Subcutaneous abdominal adipose tissue (tissue), 5 donors: ENCODE results near the gene CNIH1.
A peak's percentile ranks its signal among the peaks of the same experiment; 100 is the strongest.
"Not testable (repeated sequence)": the region's sequence is repeated elsewhere in the genome, so short reads cannot be mapped to it uniquely, and the experiment has no call there.

ENCODE experiments used
- H3K27ac ChIP-seq: one replicate; pipeline ENCODE4 v1.7.0; 2013; ENCODE audit warnings: low read depth, mild to moderate bottlenecking, inconsistent platforms, low read length, moderate library complexity
- H3K27me3 ChIP-seq, 5 donors: one replicate each; pipeline ENCODE4 v1.7.0; 2013; ENCODE audit warnings: low read length in 5 of 5, inconsistent platforms in 1 of 5; ENCODE audit not compliant: control insufficient read depth in 5 of 5, insufficient read depth in 4 of 5
- H3K36me3 ChIP-seq, 5 donors: one replicate each; pipeline ENCODE4 v1.7.0; 2013; ENCODE audit warnings: low read length in 5 of 5; ENCODE audit not compliant: control insufficient read depth in 5 of 5, insufficient read depth in 5 of 5
- H3K4me1 ChIP-seq, 5 donors: one replicate each; pipeline ENCODE4 v1.7.0; 2013; ENCODE audit warnings: low read length in 5 of 5, mild to moderate bottlenecking in 3 of 5, moderate library complexity in 1 of 5; ENCODE audit not compliant: control insufficient read depth in 5 of 5, insufficient read depth in 5 of 5
- H3K4me3 ChIP-seq, 5 donors: one replicate each; pipeline ENCODE4 v1.7.0; 2013; ENCODE audit warnings: low read length in 5 of 5, low read depth in 1 of 5
- H3K9ac ChIP-seq, 5 donors: one replicate each; pipeline ENCODE4 v1.7.0; 2013; ENCODE audit warnings: low read length in 5 of 5, mild to moderate bottlenecking in 4 of 5, moderate library complexity in 3 of 5
- H3K9me3 ChIP-seq, 5 donors: one replicate each; pipeline ENCODE4 v1.7.0; 2013; ENCODE audit warnings: low read length in 5 of 5; ENCODE audit not compliant: control insufficient read depth in 5 of 5
- donor health status: healthy.
- donor health status: healthy.
- donor health status: healthy.
- donor health status: healthy.
- donor health status: healthy.

Gene CNIH1

GRCh38 chr14:54440037-54440436 is 1.1 kb downstream of the CNIH1 start:
- Histone ChIP-seq H3K27me3 (peaks cover 0 to 4% (median 0%) of the 10 kb centered on the region in 5 donors), H3K4me3 (peak overlapping the region; percentile 71 to 82 (median 76)), H3K27ac (peak overlapping the region; percentile 68), H3K36me3 (peaks cover 0 to 2% (median 0%) of the 10 kb centered on the region in 5 donors), H3K9ac (peak overlapping the region in 4 of 5 donors; percentile 69 to 91 (median 82)), H3K9me3 (no peaks in the 10 kb centered on the region), H3K4me1 (peaks cover 2 to 16% (median 15%) of the 10 kb centered on the region in 5 donors)

- Histone ChIP-seq H3K4me3 (no peak overlapping the region), H3K36me3 (peaks cover 0 to 2% (median 0%) of the 10 kb centered on the region in 5 donors), H3K27me3 (no peaks in the 10 kb centered on the region), H3K27ac (no peak overlapping the region), H3K9ac (no peak overlapping the region), H3K4me1 (peaks cover 2 to 16% (median 15%) of the 10 kb centered on the region in 5 donors), H3K9me3 (no peaks in the 10 kb centered on the region)
Measured at GRCh38 chr14:54438703-54439102, 2.5 kb downstream of the CNIH1 start.

DNA sequence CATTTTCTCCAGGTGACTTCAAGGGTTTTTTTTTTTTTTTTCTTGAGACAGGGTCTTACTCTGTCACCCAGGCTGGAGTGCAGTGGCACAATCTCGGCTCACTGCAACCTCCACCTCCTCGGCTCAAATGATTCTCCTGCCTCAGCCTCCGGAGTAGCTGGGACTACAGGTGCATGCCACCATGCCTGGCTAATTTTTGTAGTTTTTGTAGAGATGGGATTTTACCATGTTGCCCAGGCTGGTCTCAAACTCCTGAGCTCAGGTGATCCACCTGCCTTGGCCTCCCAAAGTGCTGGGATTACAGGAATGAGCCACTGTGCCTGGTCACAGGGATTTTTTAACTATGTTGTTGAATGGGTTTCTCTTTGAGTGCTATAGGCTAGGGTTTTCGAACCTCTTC is 3.2 kb downstream of the CNIH1 start:
- H3K27me3 ChIP-seq, H3K36me3 ChIP-seq, H3K27ac ChIP-seq, H3K9ac ChIP-seq, H3K4me3 ChIP-seq, H3K9me3 ChIP-seq: not testable (repeated sequence)
- H3K4me1 ChIP-seq = peaks cover 2 to 16% (median 15%) of the 10 kb centered on the region in 5 donors

DNA sequence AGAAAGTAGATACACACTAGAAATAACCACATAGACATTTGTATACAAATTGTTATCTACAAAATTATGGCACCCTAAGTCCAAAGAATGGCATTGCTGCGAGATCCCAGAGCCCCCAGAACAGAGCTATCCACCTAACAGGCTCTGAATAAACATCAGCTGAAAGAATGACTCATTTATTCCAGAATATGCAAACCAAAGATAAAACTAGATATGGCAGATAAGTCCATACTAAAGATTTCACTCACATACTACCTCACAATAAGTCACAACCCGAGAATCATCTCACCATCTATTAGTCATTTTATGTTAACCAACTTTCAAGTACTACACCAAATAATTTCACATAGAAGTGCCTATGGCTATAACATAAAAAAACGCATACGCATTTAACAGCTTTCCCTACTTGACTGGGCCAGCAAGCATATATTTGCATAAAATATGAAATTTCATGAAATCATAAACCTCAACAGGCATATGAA is 5.6 kb downstream of the CNIH1 start:
- peaks cover 0 to 9% (median 9%) of the 10 kb centered on the region in 5 donors for H3K4me1 ChIP-seq
- no peaks in the 10 kb centered on the region for H3K27me3 ChIP-seq
- peaks cover 0 to 10% (median 4%) of the 10 kb centered on the region in 5 donors for H3K36me3 ChIP-seq
- no peaks in the 10 kb centered on the region for H3K9me3 ChIP-seq
- H3K4me3 ChIP-seq = no peak overlapping the region
- no peak overlapping the region for H3K27ac ChIP-seq
- no peak overlapping the region for H3K9ac ChIP-seq

DNA sequence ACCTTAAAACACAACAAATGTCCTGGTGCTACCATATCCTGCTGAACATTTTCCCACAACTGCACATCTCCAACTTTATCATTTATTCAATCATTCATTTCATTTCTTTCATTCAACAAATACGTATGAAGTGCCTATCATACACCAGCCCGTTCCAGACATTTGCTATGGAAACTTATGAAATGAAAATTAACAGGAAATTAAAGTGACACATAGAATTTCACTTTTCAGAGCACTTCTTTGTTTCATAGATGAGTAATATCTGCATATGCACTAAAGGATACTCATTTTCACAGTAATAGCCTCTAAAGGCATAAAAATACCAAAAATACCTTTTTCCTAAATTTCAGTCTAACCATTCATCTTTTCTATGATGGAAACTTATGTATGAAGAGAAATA is 12.6 kb downstream of the CNIH1 start:
- Histone ChIP-seq H3K27ac (no peak overlapping the region), H3K4me1 (no peaks in the 10 kb centered on the region), H3K36me3 (peaks cover 37 to 60% (median 46%) of the 10 kb centered on the region in 5 donors), H3K9me3 (no peaks in the 10 kb centered on the region), H3K4me3 (no peak overlapping the region), H3K9ac (no peak overlapping the region), H3K27me3 (no peaks in the 10 kb centered on the region)

DNA sequence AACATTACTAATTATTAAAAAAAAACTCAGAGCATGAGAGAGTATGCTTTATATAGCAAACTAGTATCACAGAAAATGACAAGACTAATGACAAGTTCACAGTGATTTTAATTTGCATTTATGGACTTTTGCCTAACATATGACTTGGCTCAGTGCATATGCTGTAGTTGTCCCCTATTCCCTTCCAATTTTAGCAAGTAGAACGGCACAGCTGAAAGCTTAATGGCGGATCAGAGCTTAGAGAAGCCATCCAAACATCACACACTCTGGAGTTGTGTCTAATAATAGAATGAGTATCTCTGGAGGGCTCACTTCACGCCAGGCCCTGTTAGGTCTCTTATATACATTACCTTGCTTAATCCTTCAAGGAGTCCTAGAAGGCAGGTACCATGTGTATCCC is 13.3 kb downstream of the CNIH1 start:
- Histone ChIP-seq H3K27me3 (no peaks in the 10 kb centered on the region), H3K4me1 (no peaks in the 10 kb centered on the region), H3K36me3 (peaks cover 37 to 60% (median 46%) of the 10 kb centered on the region in 5 donors), H3K9me3 (no peaks in the 10 kb centered on the region), H3K27ac (no peak overlapping the region), H3K9ac (no peak overlapping the region), H3K4me3 (no peak overlapping the region)

DNA sequence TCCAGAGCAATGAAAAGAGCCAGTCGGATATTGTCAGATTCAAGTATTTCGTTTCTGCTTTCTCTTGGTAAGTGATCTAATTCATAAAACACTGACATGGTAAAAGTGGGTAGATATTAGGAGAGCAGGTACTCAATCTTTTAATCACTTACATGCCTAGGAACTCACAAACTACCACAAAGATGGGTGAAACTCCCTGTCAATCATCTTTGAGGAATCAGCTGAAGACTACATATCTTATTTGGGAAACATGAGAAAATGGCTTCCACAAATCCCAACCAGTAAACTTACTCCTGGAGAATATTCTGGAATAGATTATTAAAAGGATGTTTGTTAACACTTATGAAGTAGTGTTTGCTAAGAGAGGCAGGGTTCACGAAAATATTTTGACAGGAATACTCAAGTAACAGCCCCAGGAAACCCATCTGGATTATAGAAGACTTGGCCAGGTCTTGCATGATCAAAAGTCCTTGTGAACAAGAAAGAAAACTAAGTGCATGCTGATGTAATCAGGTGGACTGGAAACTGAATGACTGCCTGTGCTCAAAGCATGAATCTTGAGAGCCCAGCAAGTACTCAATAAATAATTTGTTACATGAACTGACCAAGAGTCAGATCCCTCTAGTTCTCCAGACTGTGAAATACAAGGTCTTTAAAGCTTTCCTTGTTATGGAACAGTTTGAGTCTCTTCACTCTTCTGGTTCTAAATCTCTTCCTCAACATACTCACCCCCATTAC is 15.5 kb downstream of the CNIH1 start:
- no peak overlapping the region for H3K27ac ChIP-seq
- H3K9ac ChIP-seq = no peak overlapping the region
- no peak overlapping the region for H3K4me3 ChIP-seq
- H3K4me1 ChIP-seq = no peaks in the 10 kb centered on the region
- no peaks in the 10 kb centered on the region for H3K27me3 ChIP-seq
- H3K9me3 ChIP-seq = no peaks in the 10 kb centered on the region
- H3K36me3 ChIP-seq = peaks cover 35 to 50% (median 44%) of the 10 kb centered on the region in 5 donors

- H3K9ac ChIP-seq = no peak overlapping the region
- H3K27me3 ChIP-seq = no peaks in the 10 kb centered on the region
- H3K4me1 ChIP-seq = no peaks in the 10 kb centered on the region
- peaks cover 32 to 50% (median 38%) of the 10 kb centered on the region in 5 donors for H3K36me3 ChIP-seq
- H3K9me3 ChIP-seq = no peaks in the 10 kb centered on the region
- no peak overlapping the region for H3K27ac ChIP-seq
- H3K4me3 ChIP-seq = no peak overlapping the region
Measured at GRCh38 chr14:54425068-54425467, 16.1 kb downstream of the CNIH1 start.

DNA sequence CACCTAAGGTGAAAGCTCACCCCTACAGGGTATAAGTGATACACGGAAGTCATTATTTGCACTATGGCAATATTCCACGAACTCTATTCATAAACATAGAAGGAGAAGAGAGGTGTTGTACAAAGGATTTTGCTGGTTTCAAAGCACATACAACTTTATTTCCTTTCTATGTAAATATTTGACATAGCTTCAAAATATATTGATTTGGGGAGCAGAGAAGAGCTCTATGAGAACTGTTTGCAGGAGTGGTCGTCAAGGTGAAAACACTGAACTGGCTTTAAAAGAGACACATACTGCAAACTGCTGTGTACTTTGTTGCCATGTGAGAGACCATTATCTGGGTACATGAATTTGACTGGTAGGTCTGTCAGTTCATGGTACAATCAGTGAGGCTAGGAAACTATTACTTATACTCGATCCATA is 16.7 kb downstream of the CNIH1 start:
- no peaks in the 10 kb centered on the region for H3K4me1 ChIP-seq
- H3K9me3 ChIP-seq = no peaks in the 10 kb centered on the region
- H3K36me3 ChIP-seq = peaks cover 26 to 50% (median 33%) of the 10 kb centered on the region in 5 donors
- no peak overlapping the region for H3K4me3 ChIP-seq
- no peaks in the 10 kb centered on the region for H3K27me3 ChIP-seq
- H3K9ac ChIP-seq = no peak overlapping the region
- no peak overlapping the region for H3K27ac ChIP-seq

DNA sequence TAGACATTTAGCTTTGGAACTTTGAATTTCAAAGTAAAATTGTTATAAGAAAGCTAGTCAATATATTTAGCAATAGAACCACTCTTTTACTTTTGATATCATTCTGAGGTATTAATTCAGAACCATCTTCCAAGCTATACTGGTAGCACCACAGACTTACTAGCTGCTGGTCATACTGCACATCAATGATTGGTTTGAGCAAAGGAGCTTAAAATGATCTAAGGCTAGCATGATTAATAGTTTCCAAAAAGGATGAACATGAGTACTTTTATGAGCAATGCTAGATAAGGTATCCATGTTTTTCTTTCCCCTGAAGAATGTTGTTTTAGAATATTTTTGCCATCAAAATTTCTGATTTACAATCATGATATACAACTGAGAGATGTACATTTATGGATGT is 17.2 kb downstream of the CNIH1 start:
- Histone ChIP-seq H3K27ac (no peak overlapping the region), H3K9me3 (no peaks in the 10 kb centered on the region), H3K4me3 (no peak overlapping the region), H3K9ac (no peak overlapping the region), H3K27me3 (no peaks in the 10 kb centered on the region), H3K36me3 (peaks cover 22 to 50% (median 29%) of the 10 kb centered on the region in 5 donors), H3K4me1 (no peaks in the 10 kb centered on the region)
